WTC11 (cell line): ENCODE measurements around the gene DAB1. TPM values are rescaled to one million over a fixed set of nuclear protein-coding genes. Genes with fewer than 3 reads are reported as not detected.

ENCODE experiments used
- ATAC-seq: fragments of 200-7000 bp; cut with Tn5 transposase; 2 replicates; pipeline ENCODE4 v1.10.0; 2021; ENCODE audit warnings: mild to moderate bottlenecking, moderate library complexity
- CTCF ChIA-PET: fragments of 300-600 bp; sonication (Branson Sonifier 250); formaldehyde crosslinking; loops from one replicate; lab custom pipeline; 2021; ENCODE audit warnings: antibody characterized with exemption; lab: Charles Lee
- POLR2A ChIA-PET: fragments of 350-600 bp; sonication (Branson Sonifier 250); formaldehyde crosslinking; loops from one replicate; lab custom pipeline; 2021; ENCODE audit warnings: antibody characterized with exemption; lab: Charles Lee
- DNase-seq: peaks from one replicate; pipeline ENCODE4 v3.0.0; 2021; ENCODE audit warnings: low spot score
- H3K27ac Mint-ChIP-seq: 2 replicates; pipeline ENCODE4 v1.8.0; 2021; ENCODE audit warnings: mixed read lengths
- H3K27me3 Mint-ChIP-seq: 2 replicates; pipeline ENCODE4 v1.8.0; 2021; ENCODE audit warnings: low read depth, mild to moderate bottlenecking, moderate library complexity, mixed read lengths
- H3K36me3 Mint-ChIP-seq: 2 replicates; pipeline ENCODE4 v1.8.0; 2021; ENCODE audit warnings: mixed read lengths
- H3K4me1 Mint-ChIP-seq: 2 replicates; pipeline ENCODE4 v1.8.0; 2022; ENCODE audit warnings: mixed read lengths
- H3K4me3 Mint-ChIP-seq: 2 replicates; pipeline ENCODE4 v1.8.0; 2021; ENCODE audit warnings: mild to moderate bottlenecking, moderate library complexity, mixed read lengths
- H3K9me3 Mint-ChIP-seq: 2 replicates; pipeline ENCODE4 v1.8.0; 2021; ENCODE audit warnings: mixed read lengths
- ARID4B ChIP-seq: sonication (generic); formaldehyde crosslinking; IDR thresholded peaks from 2 replicates; pipeline ENCODE4 v1.8.0; 2023; ENCODE audit warnings: missing genetic modification reagents, mild to moderate bottlenecking, borderline replicate concordance
- ATF1 ChIP-seq: sonication (generic); formaldehyde crosslinking; IDR thresholded peaks from 2 replicates; pipeline ENCODE4 v1.8.1; 2023; ENCODE audit warnings: mild to moderate bottlenecking, moderate library complexity, missing genetic modification reagents
- E2F4 ChIP-seq: sonication (generic); formaldehyde crosslinking; IDR thresholded peaks from 2 replicates; pipeline ENCODE4 v1.8.1; 2022; ENCODE audit warnings: low read depth, mild to moderate bottlenecking, moderate library complexity, missing genetic modification reagents, borderline replicate concordance
- EMX1 ChIP-seq: fragments of 250-450 bp; sonication (Bioruptor Pico); IDR thresholded peaks from 2 replicates; pipeline ENCODE4 v1.8.0; 2021; ENCODE audit warnings: mild to moderate bottlenecking
- ETV6 ChIP-seq: sonication (generic); formaldehyde crosslinking; IDR thresholded peaks from 2 replicates; pipeline ENCODE4 v1.8.1; 2022; ENCODE audit warnings: mild to moderate bottlenecking, missing genetic modification reagents
- FOXJ3 ChIP-seq: sonication (generic); formaldehyde crosslinking; IDR thresholded peaks from 2 replicates; pipeline ENCODE4 v1.9.0; 2021; ENCODE audit warnings: missing genetic modification reagents, mild to moderate bottlenecking, borderline replicate concordance
- FOXP1 ChIP-seq: sonication (generic); formaldehyde crosslinking; IDR thresholded peaks from 2 replicates; pipeline ENCODE4 v1.8.0; 2022; ENCODE audit warnings: missing genetic modification reagents, mild to moderate bottlenecking, moderate library complexity, borderline replicate concordance
- FOXP4 ChIP-seq: sonication (generic); formaldehyde crosslinking; IDR thresholded peaks from 2 replicates; pipeline ENCODE4 v1.8.0; 2022; ENCODE audit warnings: mild to moderate bottlenecking, missing genetic modification reagents
- GABPB1 ChIP-seq: sonication (generic); formaldehyde crosslinking; IDR thresholded peaks from 2 replicates; pipeline ENCODE4 v1.8.1; 2023; ENCODE audit warnings: mild to moderate bottlenecking, missing genetic modification reagents
- HMGA2 ChIP-seq: fragments of 250-450 bp; sonication (Bioruptor Pico); IDR thresholded peaks from 2 replicates; pipeline ENCODE4 v1.4.0; 2021; ENCODE audit warnings: mild to moderate bottlenecking, moderate library complexity
- IRF1 ChIP-seq: sonication (generic); formaldehyde crosslinking; IDR thresholded peaks from 2 replicates; pipeline ENCODE4 v1.8.0; 2023; ENCODE audit warnings: missing genetic modification reagents
- MAX ChIP-seq: sonication (generic); formaldehyde crosslinking; IDR thresholded peaks from 2 replicates; pipeline ENCODE4 v1.8.0; 2022; ENCODE audit warnings: mild to moderate bottlenecking, missing genetic modification reagents
- NFE2L1 ChIP-seq: sonication (generic); formaldehyde crosslinking; IDR thresholded peaks from 2 replicates; pipeline ENCODE4 v1.8.1; 2023; ENCODE audit warnings: missing genetic modification reagents
- NR1H2 ChIP-seq: sonication (generic); formaldehyde crosslinking; IDR thresholded peaks from 2 replicates; pipeline ENCODE4 v1.9.0; 2021; ENCODE audit warnings: mild to moderate bottlenecking, moderate library complexity, missing genetic modification reagents
- RORB ChIP-seq: fragments of 250-450 bp; sonication (Bioruptor Pico); IDR thresholded peaks from 2 replicates; pipeline ENCODE4 v1.9.0; 2021; ENCODE audit warnings: mild to moderate bottlenecking
- SMAD3 ChIP-seq: sonication (generic); formaldehyde crosslinking; IDR thresholded peaks from 2 replicates; pipeline ENCODE4 v1.8.0; 2022; ENCODE audit warnings: missing genetic modification reagents, mild to moderate bottlenecking, borderline replicate concordance
- SOX15 ChIP-seq: fragments of 250-450 bp; sonication (Bioruptor Pico); IDR thresholded peaks from 2 replicates; pipeline ENCODE4 v1.9.0; 2021; ENCODE audit warnings: mild to moderate bottlenecking
- USF1 ChIP-seq: sonication (generic); formaldehyde crosslinking; IDR thresholded peaks from 2 replicates; pipeline ENCODE4 v1.8.0; 2022; ENCODE audit warnings: mild to moderate bottlenecking, missing genetic modification reagents
- ZBTB21 ChIP-seq: sonication (generic); formaldehyde crosslinking; IDR thresholded peaks from 2 replicates; pipeline ENCODE4 v1.8.1; 2023; ENCODE audit warnings: mild to moderate bottlenecking, missing genetic modification reagents, borderline replicate concordance
- ZNF121 ChIP-seq: sonication (generic); formaldehyde crosslinking; IDR thresholded peaks from 2 replicates; pipeline ENCODE4 v1.8.0; 2023; ENCODE audit warnings: missing genetic modification reagents
- ZNF263 ChIP-seq: sonication (generic); formaldehyde crosslinking; IDR thresholded peaks from 2 replicates; pipeline ENCODE4 v1.8.1; 2022; ENCODE audit warnings: low read depth, mild to moderate bottlenecking, moderate library complexity, missing genetic modification reagents
- ZNF317 ChIP-seq: sonication (generic); formaldehyde crosslinking; IDR thresholded peaks from 2 replicates; pipeline ENCODE4 v1.8.1; 2023; ENCODE audit warnings: low read depth, mild to moderate bottlenecking, moderate library complexity, missing genetic modification reagents, borderline replicate concordance
- ZNF396 ChIP-seq: fragments of 250-450 bp; sonication (Bioruptor Pico); IDR thresholded peaks from 2 replicates; pipeline ENCODE4 v1.8.0; 2021; ENCODE audit warnings: mild to moderate bottlenecking, moderate library complexity, borderline replicate concordance
- ZNF671 ChIP-seq: fragments of 250-450 bp; sonication (Bioruptor Pico); IDR thresholded peaks from 2 replicates; pipeline ENCODE4 v1.8.0; 2021; ENCODE audit warnings: mild to moderate bottlenecking
- ZSCAN18 ChIP-seq: fragments of 250-450 bp; sonication (Bioruptor Pico); IDR thresholded peaks from 2 replicates; pipeline ENCODE4 v2.1.2; 2022; ENCODE audit warnings: mild to moderate bottlenecking, moderate library complexity
- total RNA-seq: library from RNA; stranded (reverse); gene quantifications from 3 replicates; pipeline ENCODE4 v1.2.3, GENCODE V29; 2021

The DAB1 gene
- total RNA-seq, 1 experiment from 2014 or later, result 10.7 TPM

GRCh38 chr1:57020216-57020615 is 403.6 kb downstream of the DAB1 start:
- ATAC-seq (no peak), DNase-seq (no peak)
- Mint-ChIP-seq H3K36me3 (no peaks in the 10 kb centered on the region), H3K4me1 (peaks cover 4% of the 10 kb centered on the region), H3K9me3 (0 out of 2 replicates have a peak, but pooled peaks cover 3% of the 10 kb centered on the region), H3K27me3 (no peaks in the 10 kb centered on the region), H3K4me3 (no peak overlapping the region), H3K27ac (no peak overlapping the region)
- TF ChIP-seq ZNF396 (CRISPR knock-in tag), result no peak
- TF ChIP-seq E2F4 (CRISPR knock-in tag), result no peak
- TF ChIP-seq NR1H2, result no peak
- no peak for TF ChIP-seq USF1 (CRISPR knock-in tag)
- TF ChIP-seq ZNF121, result no peak
- no peak for TF ChIP-seq ZNF317 (CRISPR knock-in tag)
- no peak for TF ChIP-seq HMGA2 (CRISPR knock-in tag)
- no peak for TF ChIP-seq FOXJ3 (CRISPR knock-in tag)
- TF ChIP-seq ARID4B (CRISPR knock-in tag), result no peak
- TF ChIP-seq SMAD3 (CRISPR knock-in tag), result no peak
- no peak for TF ChIP-seq ZNF263
- TF ChIP-seq ZBTB21, result no peak
- TF ChIP-seq EMX1 (CRISPR knock-in tag), result no peak
- TF ChIP-seq ZSCAN18 (CRISPR knock-in tag), result no peak
- no peak for TF ChIP-seq IRF1 (CRISPR knock-in tag)
- ChIA-PET CTCF (no interaction called here), POLR2A (interaction anchor here (1.1 kb wide), 1 partner anchor 49 kb away, joined by 3 read pairs; no protein-coding TSS in a partner anchor)

- DNase-seq (no peak), ATAC-seq (no peak)
- Mint-ChIP-seq H3K36me3 (no peaks in the 10 kb centered on the region), H3K9me3 (0 out of 2 replicates have a peak, but pooled peaks cover 3% of the 10 kb centered on the region), H3K27ac (no peak overlapping the region), H3K4me3 (no peak overlapping the region), H3K27me3 (no peaks in the 10 kb centered on the region), H3K4me1 (no peaks in the 10 kb centered on the region)
- ChIA-PET POLR2A (interaction anchor here (1.1 kb wide), 1 partner anchor 50 kb away, joined by 3 read pairs; no protein-coding TSS in a partner anchor), CTCF (interaction anchor here (1.4 kb wide), 1 partner anchor 44 kb away, joined by 3 read pairs; no protein-coding TSS in a partner anchor)
- no peak for TF ChIP-seq MAX
- TF ChIP-seq RORB (CRISPR knock-in tag), result no peak
- no peak for TF ChIP-seq ZNF317 (CRISPR knock-in tag)
- TF ChIP-seq ZNF671 (CRISPR knock-in tag), result no peak
- TF ChIP-seq NFE2L1 (CRISPR knock-in tag), result no peak
- TF ChIP-seq GABPB1 (CRISPR knock-in tag), result no peak
- TF ChIP-seq SOX15 (CRISPR knock-in tag), result no peak
- no peak for TF ChIP-seq FOXP4
- TF ChIP-seq ETV6, result no peak
- no peak for TF ChIP-seq ATF1 (CRISPR knock-in tag)
- TF ChIP-seq FOXP1 (CRISPR knock-in tag), result no peak
- no peak for TF ChIP-seq ZNF263
These were observed 404.5 kb downstream of the DAB1 start for GRCh38 chr1:57019236-57019839.
